Raji (cell line): ENCODE data around the gene RAI2.

Experiments
- POLR2A ChIP-seq: IDR thresholded peaks from 2 replicates; pipeline ENCODE4 v1.6.1; 2011; ENCODE audit warnings: low read depth, low read length, control low read depth; ENCODE audit not compliant: insufficient read depth

The RAI2 gene

DNA sequence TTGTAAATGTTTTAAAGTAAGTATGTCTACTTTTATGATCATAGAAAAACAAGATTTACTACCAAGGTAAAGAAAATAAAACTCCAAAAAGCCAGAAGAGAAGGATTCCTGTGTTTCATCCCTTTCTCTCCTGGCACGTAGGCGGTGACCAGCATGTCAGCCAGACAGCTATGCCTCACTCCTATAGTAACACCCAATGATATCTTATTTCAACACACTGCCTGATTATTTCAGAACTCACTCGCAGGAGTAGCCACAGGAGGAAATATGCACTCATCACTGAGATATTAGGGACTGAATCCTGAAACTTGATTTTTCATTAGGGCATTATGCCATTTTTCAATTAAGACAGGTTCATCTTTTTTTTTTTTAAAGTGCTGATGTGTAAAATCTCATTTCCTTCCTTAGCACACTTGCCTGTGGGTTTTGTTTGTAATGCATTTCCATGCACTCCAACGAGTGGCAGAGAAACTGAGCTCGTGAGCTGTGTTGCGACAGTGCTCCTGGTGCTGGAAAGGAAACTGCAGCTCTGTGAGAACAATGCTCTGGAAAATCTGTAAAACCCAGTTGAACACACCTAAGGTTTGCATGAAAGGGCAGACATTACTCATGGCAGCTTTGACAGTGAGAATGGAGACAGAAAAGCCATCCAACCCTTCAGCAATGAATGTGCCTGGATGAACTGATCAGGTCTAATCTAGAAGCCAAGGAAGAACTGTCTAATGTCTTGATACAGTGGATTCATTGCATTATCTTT is 18.2 kb downstream of the RAI2 start:
- no peak for TF ChIP-seq POLR2A

DNA sequence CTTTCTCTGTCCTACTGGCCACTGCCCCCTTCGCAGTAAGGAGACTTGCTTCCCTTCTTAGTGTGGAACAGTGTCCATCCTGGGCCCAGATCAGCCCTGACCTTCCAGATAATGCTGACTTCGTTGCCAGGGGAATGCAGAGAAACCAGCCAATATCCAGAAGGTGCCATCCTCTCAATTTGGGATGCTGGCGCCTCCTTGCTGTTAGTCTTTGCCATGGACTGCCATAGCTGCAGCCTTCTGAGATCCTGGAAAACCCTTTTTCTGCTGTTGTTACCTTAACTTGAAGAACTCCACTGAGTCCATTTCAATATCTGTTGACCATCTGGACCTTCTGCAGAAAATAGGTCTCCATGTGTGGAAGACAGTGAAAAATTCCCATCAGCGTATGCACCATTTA is 21.8 kb downstream of the RAI2 start:
- TF ChIP-seq POLR2A, result no peak

- TF ChIP-seq POLR2A, result no peak
Observed at GRCh38 chrX:17836830-17837229, 24.3 kb downstream of the RAI2 start.

DNA sequence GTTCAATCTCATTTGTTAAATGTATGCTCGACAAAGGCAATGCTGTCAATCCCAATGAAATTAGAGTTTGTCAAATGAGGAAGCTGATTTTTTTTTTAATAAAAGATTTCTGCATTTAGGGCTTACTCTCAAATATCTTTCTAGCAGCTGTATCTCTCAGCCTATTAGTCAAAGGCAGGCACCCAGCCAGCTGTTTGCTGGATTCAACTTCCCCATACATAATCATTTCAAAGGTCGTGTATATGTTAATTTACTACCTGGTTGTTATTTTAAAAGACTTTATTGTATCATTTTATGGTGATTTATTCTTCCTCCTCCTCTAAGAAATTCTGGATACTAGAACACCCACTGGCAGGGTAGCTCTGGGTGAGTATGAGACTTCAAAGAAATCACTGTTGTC is 27.1 kb downstream of the RAI2 start:
- no peak for TF ChIP-seq POLR2A

GRCh38 chrX:17831255-17831654 is 29.8 kb downstream of the RAI2 start:
- no peak for TF ChIP-seq POLR2A

DNA sequence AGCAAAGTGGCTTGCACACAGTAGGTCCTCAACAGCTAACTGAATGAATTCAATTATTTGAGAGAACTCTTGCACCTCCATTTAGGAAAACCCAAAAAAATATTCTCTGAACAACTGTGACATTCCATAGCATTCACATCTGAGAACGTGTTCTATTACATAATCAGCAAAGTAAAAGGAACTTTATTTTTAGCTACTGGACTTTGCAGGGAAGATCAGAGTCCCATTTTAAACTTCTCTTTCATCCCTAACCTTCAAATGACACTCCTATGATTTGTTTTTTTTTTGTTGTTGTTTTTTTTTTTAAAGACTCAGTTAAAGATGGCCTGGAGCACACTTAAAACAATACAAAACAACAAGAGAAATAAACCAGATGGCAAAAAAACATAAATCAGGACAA is 30.9 kb downstream of the RAI2 start:
- no peak for TF ChIP-seq POLR2A

DNA sequence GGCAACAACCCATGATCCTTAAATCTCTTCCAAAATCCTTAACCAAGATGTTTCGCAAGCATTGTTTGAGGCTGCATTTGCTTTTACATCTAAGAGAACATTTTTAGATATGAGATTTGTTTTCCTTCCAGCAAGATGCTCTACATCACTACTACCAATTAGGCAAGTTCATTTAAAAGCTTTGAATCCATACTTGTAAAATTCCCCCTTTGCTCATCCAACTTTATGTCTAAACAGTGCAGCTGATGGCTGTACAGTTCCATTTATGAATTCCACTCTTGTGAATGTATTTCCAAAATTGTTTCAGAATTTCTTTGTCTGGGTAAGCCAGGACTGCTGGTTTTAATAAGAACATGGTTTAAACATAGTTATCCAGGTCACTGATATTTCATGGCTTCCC is 31.5 kb downstream of the RAI2 start:
- TF ChIP-seq POLR2A, result no peak

DNA sequence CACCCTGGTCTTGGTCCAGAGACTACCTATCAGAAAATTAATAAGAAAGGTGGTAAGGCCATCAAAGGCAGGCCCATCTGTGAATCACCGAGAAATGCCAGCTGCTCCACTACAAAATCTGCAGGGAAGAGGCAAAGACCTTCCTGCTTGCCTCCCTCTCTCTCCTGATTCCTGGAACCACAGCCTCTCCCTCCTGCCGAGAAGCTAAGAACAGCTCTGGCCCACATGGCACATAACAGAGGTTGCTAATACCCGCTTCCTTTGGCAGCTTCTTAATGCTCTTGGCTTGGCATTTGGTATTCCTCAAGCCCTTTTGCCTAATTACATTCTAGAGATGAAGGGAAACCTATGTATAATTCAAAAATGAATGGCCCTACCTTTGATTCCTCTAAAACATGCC is 32.9 kb downstream of the RAI2 start:
- TF ChIP-seq POLR2A, result no peak

- no peak for TF ChIP-seq POLR2A
Observed at GRCh38 chrX:17826609-17827496, 34.2 kb downstream of the RAI2 start.

- TF ChIP-seq POLR2A, result no peak
Observed at GRCh38 chrX:17824980-17825379, 36.1 kb downstream of the RAI2 start.

DNA sequence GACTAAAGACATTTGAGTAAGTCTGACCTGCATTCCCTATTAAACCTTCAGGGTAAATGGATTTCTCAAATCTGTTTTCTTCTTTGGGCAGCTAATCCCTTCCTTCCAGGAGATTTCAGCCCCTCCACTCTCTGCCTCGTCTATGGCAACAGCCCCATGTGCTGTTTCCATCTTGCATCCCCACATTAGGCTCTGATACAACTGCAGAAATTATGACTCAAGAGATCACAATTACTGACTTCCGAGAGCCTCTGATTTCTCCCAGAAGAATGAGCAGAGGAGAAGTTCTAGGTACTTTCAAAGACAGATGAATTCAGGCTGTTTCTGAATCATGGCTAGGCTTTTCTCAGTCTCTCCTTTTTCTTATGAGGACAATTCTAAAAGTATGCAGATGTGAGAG is 38.7 kb downstream of the RAI2 start:
- no peak for TF ChIP-seq POLR2A

DNA sequence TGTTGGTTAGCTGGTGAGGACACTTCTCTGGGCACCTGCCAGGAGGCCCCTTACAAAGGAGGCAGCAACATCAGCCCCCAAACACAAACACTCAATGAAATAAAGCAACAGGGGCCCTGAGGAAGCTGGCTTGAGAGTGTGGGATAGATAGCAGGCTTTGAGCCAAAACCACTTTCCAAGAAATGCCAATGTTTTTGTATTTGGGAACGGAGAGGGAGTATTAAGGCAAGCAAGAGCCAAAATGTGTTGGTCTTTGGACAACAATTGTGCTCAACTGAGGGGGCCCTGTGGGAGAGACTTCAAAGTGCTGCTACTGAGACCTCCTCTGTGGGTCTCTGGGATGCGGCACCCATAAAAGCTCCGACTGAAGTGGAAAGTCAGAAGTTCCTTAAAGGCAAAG is 41.0 kb downstream of the RAI2 start:
- TF ChIP-seq POLR2A, result no peak

DNA sequence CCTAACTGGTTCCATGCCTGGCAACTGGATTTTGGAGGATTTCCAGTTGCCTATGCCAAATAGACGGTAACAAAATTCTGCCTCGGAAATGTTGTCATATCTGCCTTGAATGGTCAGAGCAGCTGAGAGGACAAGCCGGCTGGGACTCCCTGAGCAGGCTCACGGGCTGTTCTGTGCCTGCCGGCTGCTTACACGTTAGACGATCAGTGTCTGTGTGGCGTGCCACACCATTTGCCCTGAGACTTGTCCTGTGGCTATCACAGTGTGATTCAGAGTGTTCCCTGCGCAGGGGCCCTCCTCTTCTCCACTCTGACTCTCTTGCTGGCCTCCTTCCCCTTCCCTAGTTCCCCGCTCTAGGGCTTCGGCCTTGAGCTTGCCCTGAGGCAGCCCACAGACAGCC is 42.4 kb downstream of the RAI2 start:
- TF ChIP-seq POLR2A, result no peak

DNA sequence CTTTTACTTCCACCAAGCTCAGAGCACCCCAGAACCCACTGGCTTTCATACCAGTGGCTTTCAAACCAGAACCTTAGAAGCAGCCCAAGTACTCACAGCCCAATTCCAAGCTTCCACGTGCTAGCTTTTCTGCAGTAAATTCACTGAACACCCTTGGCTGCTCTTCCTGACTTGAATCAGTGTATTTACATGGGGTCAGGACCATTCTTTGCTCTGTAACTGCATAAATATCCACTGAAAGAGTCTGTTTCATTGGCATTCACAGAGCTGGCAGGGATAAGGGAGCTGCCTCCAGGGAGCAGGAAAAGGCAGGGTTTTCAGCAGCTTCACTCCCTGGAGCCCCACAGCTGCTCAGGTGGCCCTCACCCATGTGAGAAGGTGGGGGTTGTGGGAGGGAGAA is 43.8 kb downstream of the RAI2 start:
- TF ChIP-seq POLR2A, result no peak

DNA sequence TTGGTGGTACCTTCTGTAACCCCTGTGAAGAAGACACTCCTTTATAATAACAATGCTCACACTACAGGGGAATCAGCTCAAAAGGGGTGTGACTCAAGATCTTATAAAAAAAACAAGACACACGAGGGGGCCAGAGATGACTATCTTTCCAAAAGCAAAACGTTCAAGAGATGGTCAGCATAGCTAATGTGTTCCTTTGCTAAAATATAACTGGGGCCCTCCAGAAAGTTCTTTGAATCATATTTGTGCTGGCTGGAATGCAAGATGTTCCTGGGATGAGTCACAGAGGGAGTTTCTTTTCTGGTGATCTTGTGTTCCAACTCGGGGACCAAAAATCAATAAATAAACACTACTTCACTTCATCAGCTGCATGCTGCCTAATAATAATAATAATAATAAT is 46.5 kb downstream of the RAI2 start:
- TF ChIP-seq POLR2A, result no peak

DNA sequence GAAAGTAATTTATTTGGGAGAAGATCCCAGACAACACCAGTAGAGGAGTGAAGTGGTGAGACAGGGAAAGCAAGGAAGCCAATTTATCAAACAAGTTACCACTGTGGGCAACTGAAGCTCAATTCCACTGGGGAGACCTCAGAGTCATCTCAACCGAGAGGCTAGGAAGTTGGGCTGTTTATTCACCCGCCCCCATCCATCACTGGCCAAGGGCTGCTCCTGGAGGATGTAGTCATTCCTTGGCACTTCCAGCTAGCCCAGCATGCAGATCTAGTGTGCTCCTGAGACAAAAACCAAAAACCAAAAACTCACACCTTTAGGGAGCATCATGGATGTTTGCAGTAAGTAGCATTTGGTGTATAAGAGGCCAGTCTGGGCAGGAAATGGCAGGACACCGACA is 47.0 kb downstream of the RAI2 start:
- TF ChIP-seq POLR2A, result no peak
